ENCODE measurements around the gene STEAP2.

- no peak for TF ChIP-seq POLR2A (IDR thresholded peaks at IDR 0.05)
- no peak for TF ChIP-seq CTCF (IDR thresholded peaks at IDR 0.05)
These were observed 39.7 kb downstream of the STEAP2 start for GRCh38 chr7:90251304-90251635.
